ENCODE measurements around the gene SYT2. TPM values are rescaled to one million over a fixed set of nuclear protein-coding genes. Genes with fewer than 3 reads are reported as not detected.

Gene SYT2
- total and polyA plus RNA-seq, 2 of the 13 experiments (the other 11 are each of a cell fraction or from before 2014, with no cell fraction given), result not detected

DNA sequence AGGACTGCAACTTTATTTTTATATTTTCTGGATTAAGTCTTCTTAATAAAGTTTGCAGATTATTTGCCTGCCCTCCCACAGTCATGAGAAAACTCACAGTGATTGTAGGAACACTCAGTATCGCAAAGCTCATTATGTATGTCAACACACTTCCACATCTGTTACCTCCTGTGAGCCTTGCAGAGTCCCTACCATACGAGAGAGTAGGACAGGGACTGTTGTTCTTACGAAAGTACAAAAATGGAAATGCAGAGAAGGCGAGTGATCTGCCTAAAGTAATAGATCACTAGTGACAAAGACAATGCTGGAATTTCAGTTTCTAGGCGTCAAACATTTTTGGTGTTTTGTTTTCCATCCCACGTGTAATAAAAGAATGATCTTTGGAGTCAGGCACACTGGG is 131.7 kb downstream of the SYT2 start (continued):
- TF ChIP-seq, protein P1, sequence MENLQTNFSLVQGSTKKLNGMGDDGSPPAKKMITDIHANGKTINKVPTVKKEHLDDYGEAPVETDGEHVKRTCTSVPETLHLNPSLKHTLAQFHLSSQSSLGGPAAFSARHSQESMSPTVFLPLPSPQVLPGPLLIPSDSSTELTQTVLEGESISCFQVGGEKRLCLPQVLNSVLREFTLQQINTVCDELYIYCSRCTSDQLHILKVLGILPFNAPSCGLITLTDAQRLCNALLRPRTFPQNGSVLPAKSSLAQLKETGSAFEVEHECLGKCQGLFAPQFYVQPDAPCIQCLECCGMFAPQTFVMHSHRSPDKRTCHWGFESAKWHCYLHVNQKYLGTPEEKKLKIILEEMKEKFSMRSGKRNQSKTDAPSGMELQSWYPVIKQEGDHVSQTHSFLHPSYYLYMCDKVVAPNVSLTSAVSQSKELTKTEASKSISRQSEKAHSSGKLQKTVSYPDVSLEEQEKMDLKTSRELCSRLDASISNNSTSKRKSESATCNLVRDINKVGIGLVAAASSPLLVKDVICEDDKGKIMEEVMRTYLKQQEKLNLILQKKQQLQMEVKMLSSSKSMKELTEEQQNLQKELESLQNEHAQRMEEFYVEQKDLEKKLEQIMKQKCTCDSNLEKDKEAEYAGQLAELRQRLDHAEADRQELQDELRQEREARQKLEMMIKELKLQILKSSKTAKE (CRISPR knock-in tag; IDR thresholded peaks at IDR 0.05; ENCODE audit: borderline replicate concordance), result no peak
- no peak for TF ChIP-seq BHLHE40 (IDR thresholded peaks at IDR 0.05; ENCODE audit: low read length)

DNA sequence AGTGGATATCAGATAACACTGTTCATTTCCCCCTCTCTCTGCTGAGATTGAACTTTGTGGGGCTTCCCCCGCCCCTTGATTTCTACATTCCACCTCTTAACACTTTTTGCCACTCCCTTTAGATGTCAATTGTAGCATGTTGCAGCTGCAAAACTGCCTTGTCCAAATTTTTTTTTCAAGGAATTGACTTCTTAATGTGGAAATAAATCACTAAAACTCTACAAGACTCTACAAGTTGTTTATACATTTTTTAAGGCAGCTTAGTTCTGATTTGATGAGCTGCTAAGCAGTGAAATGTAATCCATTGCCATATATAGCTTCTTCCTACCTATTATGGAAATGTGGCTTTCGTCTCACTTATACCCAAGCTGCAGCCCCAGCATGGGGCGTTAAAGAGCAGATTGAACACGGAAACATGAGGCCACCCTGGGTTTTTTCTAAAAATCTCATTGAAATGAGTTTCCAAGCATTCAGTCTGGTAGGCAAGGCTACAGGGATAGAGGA is 132.2 kb downstream of the SYT2 start:
- no peak overlapping the region for H3K4me3 ChIP-seq (replicated peaks in 1 of 3; ENCODE audit: insufficient read depth in 1 of 3, low read depth in 2 of 3, low read length in 3 of 3)
- DNase-seq (ENCODE audit: low spot score) (no peak), ATAC-seq (no peak), FAIRE-seq (no peak)
- ChIA-PET POLR2A (no interaction called here), CTCF (ENCODE audit: low intra/inter-chr PET ratio, low total read pairs) (no interaction called here)
- H3K36me3 ChIP-seq (replicated peaks in 1 of 2; ENCODE audit: control insufficient read depth in 1 of 2, insufficient read depth in 2 of 2, low read length in 2 of 2), result peaks cover 2 to 17% of the 10 kb centered on the region in 2 experiments; a peak in 3 of 5 replicates
- BruUV-seq (replicated peaks), result no TSS peak
- in situ Hi-C loops (cut with HindIII; ENCODE audit: extremely low pct_ligation_motif_present, low pct_unique_long_range_greater_than_20kb) (no loop called here), intact Hi-C loops (cut with micrococcal nuclease; ENCODE audit: unreplicated experiment) (no loop called here)
- H2AFZ ChIP-seq (ENCODE audit: low read length), result no peak overlapping the region
- peaks cover 22% of the 10 kb centered on the region for H3K4me1 ChIP-seq (ENCODE audit: insufficient read depth, low read length)
- no peak overlapping the region for H3K9ac ChIP-seq (ENCODE audit: insufficient read depth, low read depth, low read length)
- H4K20me1 ChIP-seq (ENCODE audit: insufficient read depth, low read length), result no peaks in the 10 kb centered on the region
- no peak overlapping the region for H3K4me2 ChIP-seq (ENCODE audit: low read depth, low read length)
- no peaks in the 10 kb centered on the region for H3K27me3 ChIP-seq (ENCODE audit: control insufficient read depth in 1 of 2, insufficient read depth in 2 of 2, low read length in 2 of 2)
- H3K27ac ChIP-seq (ENCODE audit: extremely low read length, insufficient read depth, low read length), result no peak overlapping the region
- TF ChIP-seq HNF4G (IDR thresholded peaks at IDR 0.05; ENCODE audit: borderline replicate concordance, low read depth, low read length) (no peak), HNF4G (CRISPR knock-in tag; IDR thresholded peaks at IDR 0.05; ENCODE audit: borderline replicate concordance, low read depth) (no peak), SRF (IDR thresholded peaks at IDR 0.05; ENCODE audit: low read depth, low read length) (0 out of 2 replicates have a peak, but pooled peaks have one; percentile 33)
- H3K9me3 ChIP-seq (ENCODE audit: low read length), result no peaks in the 10 kb centered on the region
- no peaks in the 10 kb centered on the region for H3K79me2 ChIP-seq (ENCODE audit: insufficient read depth, low read length)
- WGBS (ENCODE audit: low lambda C conversion rate), result over 99% methylated on average over 4 of the region's 4 CpGs
